HepG2 (cell line): ENCODE measurements around the gene TBX15. TPM values are rescaled to one million over a fixed set of nuclear protein-coding genes. Genes with fewer than 3 reads are reported as not detected.

ENCODE experiments used
- CCDC6 ChIP-seq: sonication (generic); formaldehyde crosslinking; IDR thresholded peaks from 2 replicates; pipeline ENCODE4 v1.8.1; 2022; ENCODE audit warnings: mild to moderate bottlenecking, missing genetic modification reagents, moderate library complexity
- CEBPG ChIP-seq: IDR thresholded peaks from 2 replicates; pipeline ENCODE4 v1.6.1; 2016
- CHD4 ChIP-seq: fragments of 200-600 bp; sonication (generic); IDR thresholded peaks from 2 replicates; pipeline ENCODE4 v1.7.0; 2017; ENCODE audit warnings: mild to moderate bottlenecking, low read length, borderline replicate concordance
- ELF3 ChIP-seq: IDR thresholded peaks from 2 replicates; pipeline ENCODE4 v1.6.1; 2016; ENCODE audit warnings: missing genetic modification reagents, missing compliant biosample characterization
- HNRNPUL1 ChIP-seq: fragments of 200-400 bp; formaldehyde crosslinking; IDR thresholded peaks from 2 replicates; pipeline ENCODE4 v1.6.1; 2017; ENCODE audit warnings: low read depth, mild to moderate bottlenecking, low read length, moderate library complexity
- ISL2 ChIP-seq: sonication (generic); formaldehyde crosslinking; IDR thresholded peaks from 2 replicates; pipeline ENCODE4 v1.5.0; 2020; ENCODE audit warnings: missing genetic modification reagents
- JUN ChIP-seq: sonication (generic); formaldehyde crosslinking; IDR thresholded peaks from 2 replicates; pipeline ENCODE4 v1.4.0; 2020; ENCODE audit warnings: mild to moderate bottlenecking, missing genetic modification reagents
- MIXL1 ChIP-seq: IDR thresholded peaks from 2 replicates; pipeline ENCODE4 v1.6.1; 2016
- NCOA1 ChIP-seq: sonication (generic); formaldehyde crosslinking; IDR thresholded peaks from 2 replicates; pipeline ENCODE4 v1.9.0; 2021; ENCODE audit warnings: missing genetic modification reagents
- SKI ChIP-seq: fragments of 450-650 bp; IDR thresholded peaks from one replicate; pipeline ENCODE4 v1.6.1; 2018; ENCODE audit warnings: mild to moderate bottlenecking; ENCODE audit not compliant: partially characterized antibody
- SOX5 ChIP-seq: IDR thresholded peaks from 2 replicates; pipeline ENCODE4 v1.6.1; 2016; ENCODE audit warnings: borderline replicate concordance
- SP140L ChIP-seq: sonication (generic); formaldehyde crosslinking; IDR thresholded peaks from 2 replicates; pipeline ENCODE4 v1.4.0; 2020; ENCODE audit warnings: missing genetic modification reagents, borderline replicate concordance
- STAG1 ChIP-seq: sonication (generic); formaldehyde crosslinking; IDR thresholded peaks from 2 replicates; pipeline ENCODE4 v1.4.0; 2020; ENCODE audit warnings: missing genetic modification reagents
- THAP11 ChIP-seq: IDR thresholded peaks from 2 replicates; pipeline ENCODE4 v1.6.1; 2016; ENCODE audit warnings: missing biosample characterization, missing genetic modification reagents
- ZNF572 ChIP-seq: sonication (generic); formaldehyde crosslinking; IDR thresholded peaks from 2 replicates; pipeline ENCODE4 v1.5.1; 2020; ENCODE audit warnings: mild to moderate bottlenecking, missing genetic modification reagents
- ZNF605 ChIP-seq: sonication (generic); formaldehyde crosslinking; IDR thresholded peaks from 2 replicates; pipeline ENCODE4 v1.8.0; 2022; ENCODE audit warnings: mild to moderate bottlenecking, missing genetic modification reagents
- ZNF782 ChIP-seq: sonication (generic); formaldehyde crosslinking; IDR thresholded peaks from 2 replicates; pipeline ENCODE4 v1.4.0; 2020; ENCODE audit warnings: missing genetic modification reagents, mild to moderate bottlenecking, borderline replicate concordance
- polyA plus RNA-seq, 8 experiments: library from polyadenylated mRNA; depleted of rRNA in 3 of 8; stranded (reverse) in 7 of 8; unstranded in 1 of 8; fragments of >200 nt; fragmentation: Illumina TruSeq in 4 of 8; extraction: Trizol in 4 of 8; gene quantifications; 2 replicates each; pipeline versions ENCODE4 v1.2.1 to v1.2.3, GENCODE V29; 2011 to 2016; ENCODE audit warnings: low read depth in 4 of 8, missing spikeins in 1 of 8, mixed read lengths in 1 of 8; ENCODE audit not compliant: insufficient read depth in 1 of 8
- total RNA-seq, 5 experiments: library from RNA; depleted of rRNA; stranded (reverse); fragments of >200 nt; fragmentation: Illumina TruSeq; extraction: Trizol; gene quantifications; 2 replicates each; pipeline ENCODE4 v1.2.3, GENCODE V29; 2016; ENCODE audit warnings: low read depth in 1 of 5
- TF ChIP-seq, protein P1 (sequence below): sonication (generic); formaldehyde crosslinking; IDR thresholded peaks from 2 replicates; pipeline ENCODE4 v1.4.0; 2020; ENCODE audit warnings: low read depth, missing genetic modification reagents
- TF ChIP-seq, protein P2 (sequence below): sonication (generic); formaldehyde crosslinking; IDR thresholded peaks from 2 replicates; pipeline ENCODE4 v1.4.0; 2020; ENCODE audit warnings: missing genetic modification reagents
- TF ChIP-seq, protein P3 (sequence below), 2 experiments: sonication (generic) in 1 of 2; formaldehyde crosslinking in 1 of 2; IDR thresholded peaks; 2 replicates each; pipeline versions ENCODE4 v1.4.0 to v1.6.1; 2016 to 2020; ENCODE audit warnings: borderline replicate concordance in 1 of 2, low read depth in 1 of 2, mild to moderate bottlenecking in 1 of 2, missing genetic modification reagents in 1 of 2

Gene TBX15
- total and polyA plus RNA-seq, 2 of the 13 experiments (the other 11 are each of a cell fraction or from before 2014, with no cell fraction given) = 0.42 to 1.9 TPM

DNA sequence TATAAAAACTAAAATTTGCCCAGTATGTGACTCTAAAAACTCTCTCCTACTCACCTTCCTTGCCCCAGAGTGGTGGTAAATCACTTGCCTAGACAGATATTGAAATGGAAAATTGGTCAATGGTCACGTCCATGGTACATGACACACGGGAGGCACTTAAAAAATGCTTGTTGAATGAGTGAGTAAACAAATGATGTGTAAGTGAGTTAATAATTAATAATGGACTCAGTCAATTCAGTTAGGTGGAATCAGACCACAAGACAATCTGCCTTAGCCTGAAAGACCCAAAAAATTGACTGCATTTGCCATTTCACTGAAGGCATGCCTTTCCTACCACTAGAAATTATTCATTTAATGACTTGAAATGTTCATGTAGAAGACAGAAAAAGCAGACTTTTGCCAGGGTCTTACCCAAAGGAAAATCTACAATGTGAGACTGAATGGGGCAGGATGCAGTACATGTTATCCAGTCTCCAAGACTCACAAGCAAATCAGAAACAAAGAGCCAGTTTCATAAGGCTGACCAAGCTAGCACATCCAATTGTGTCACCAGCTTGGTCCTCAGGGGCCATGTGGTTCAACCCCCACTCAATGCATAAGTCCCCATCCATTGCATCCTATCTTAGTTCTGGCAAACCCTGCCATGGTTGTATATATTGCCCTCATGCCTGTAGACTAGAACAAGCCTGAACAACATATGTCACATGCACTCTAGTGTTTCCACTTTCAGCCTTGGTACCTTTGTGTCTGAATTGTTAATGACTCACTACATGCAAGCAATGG, 73.6 kb downstream of the TBX15 start (continued):
- TF ChIP-seq, protein P1, sequence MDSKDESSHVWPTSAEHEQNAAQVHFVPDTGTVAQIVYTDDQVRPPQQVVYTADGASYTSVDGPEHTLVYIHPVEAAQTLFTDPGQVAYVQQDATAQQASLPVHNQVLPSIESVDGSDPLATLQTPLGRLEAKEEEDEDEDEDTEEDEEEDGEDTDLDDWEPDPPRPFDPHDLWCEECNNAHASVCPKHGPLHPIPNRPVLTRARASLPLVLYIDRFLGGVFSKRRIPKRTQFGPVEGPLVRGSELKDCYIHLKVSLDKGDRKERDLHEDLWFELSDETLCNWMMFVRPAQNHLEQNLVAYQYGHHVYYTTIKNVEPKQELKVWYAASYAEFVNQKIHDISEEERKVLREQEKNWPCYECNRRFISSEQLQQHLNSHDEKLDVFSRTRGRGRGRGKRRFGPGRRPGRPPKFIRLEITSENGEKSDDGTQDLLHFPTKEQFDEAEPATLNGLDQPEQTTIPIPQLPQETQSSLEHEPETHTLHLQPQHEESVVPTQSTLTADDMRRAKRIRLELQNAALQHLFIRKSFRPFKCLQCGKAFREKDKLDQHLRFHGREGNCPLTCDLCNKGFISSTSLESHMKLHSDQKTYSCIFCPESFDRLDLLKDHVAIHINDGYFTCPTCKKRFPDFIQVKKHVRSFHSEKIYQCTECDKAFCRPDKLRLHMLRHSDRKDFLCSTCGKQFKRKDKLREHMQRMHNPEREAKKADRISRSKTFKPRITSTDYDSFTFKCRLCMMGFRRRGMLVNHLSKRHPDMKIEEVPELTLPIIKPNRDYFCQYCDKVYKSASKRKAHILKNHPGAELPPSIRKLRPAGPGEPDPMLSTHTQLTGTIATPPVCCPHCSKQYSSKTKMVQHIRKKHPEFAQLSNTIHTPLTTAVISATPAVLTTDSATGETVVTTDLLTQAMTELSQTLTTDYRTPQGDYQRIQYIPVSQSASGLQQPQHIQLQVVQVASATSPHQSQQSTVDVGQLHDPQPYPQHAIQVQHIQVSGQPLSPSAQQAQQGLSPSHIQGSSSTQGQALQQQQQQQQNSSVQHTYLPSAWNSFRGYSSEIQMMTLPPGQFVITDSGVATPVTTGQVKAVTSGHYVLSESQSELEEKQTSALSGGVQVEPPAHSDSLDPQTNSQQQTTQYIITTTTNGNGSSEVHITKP (CRISPR knock-in tag) = 0 out of 2 replicates have a peak, but pooled peaks have one; percentile 46
- TF ChIP-seq MIXL1 (CRISPR knock-in tag) (peak; percentile 92), SKI (peak; percentile 65), HNRNPUL1 (peak; percentile 87), ZNF605 (CRISPR knock-in tag) (no peak), ISL2 (CRISPR knock-in tag) (peak; percentile 40; the same call in 1 of the 2 replicates), JUN (peak; percentile 20; the same call in 1 of the 2 replicates), NCOA1 (CRISPR knock-in tag) (no peak), ELF3 (peak; percentile 43; the same call in 1 of the 2 replicates), SOX5 (CRISPR knock-in tag) (peak; percentile 67; the same call in 1 of the 2 replicates), CEBPG (CRISPR knock-in tag) (peak; percentile 62), CHD4 (0 out of 2 replicates have a peak, but pooled peaks have one; percentile 77), SP140L (CRISPR knock-in tag) (no peak), CCDC6 (no peak; the same call in 1 of the 2 replicates), ZNF572 (CRISPR knock-in tag) (0 out of 2 replicates have a peak, but pooled peaks have one; percentile 39), ZNF782 (CRISPR knock-in tag) (no peak), STAG1 (CRISPR knock-in tag) (no peak), THAP11 (peak; percentile 54; the same call in 1 of the 2 replicates)
- TF ChIP-seq, protein P2, sequence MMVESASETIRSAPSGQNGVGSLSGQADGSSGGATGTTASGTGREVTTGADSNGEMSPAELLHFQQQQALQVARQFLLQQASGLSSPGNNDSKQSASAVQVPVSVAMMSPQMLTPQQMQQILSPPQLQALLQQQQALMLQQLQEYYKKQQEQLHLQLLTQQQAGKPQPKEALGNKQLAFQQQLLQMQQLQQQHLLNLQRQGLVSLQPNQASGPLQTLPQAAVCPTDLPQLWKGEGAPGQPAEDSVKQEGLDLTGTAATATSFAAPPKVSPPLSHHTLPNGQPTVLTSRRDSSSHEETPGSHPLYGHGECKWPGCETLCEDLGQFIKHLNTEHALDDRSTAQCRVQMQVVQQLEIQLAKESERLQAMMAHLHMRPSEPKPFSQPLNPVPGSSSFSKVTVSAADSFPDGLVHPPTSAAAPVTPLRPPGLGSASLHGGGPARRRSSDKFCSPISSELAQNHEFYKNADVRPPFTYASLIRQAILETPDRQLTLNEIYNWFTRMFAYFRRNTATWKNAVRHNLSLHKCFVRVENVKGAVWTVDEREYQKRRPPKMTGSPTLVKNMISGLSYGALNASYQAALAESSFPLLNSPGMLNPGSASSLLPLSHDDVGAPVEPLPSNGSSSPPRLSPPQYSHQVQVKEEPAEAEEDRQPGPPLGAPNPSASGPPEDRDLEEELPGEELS (CRISPR knock-in tag) = peak; percentile 75; the same call in 1 of the 2 replicates
- TF ChIP-seq, protein P3, sequence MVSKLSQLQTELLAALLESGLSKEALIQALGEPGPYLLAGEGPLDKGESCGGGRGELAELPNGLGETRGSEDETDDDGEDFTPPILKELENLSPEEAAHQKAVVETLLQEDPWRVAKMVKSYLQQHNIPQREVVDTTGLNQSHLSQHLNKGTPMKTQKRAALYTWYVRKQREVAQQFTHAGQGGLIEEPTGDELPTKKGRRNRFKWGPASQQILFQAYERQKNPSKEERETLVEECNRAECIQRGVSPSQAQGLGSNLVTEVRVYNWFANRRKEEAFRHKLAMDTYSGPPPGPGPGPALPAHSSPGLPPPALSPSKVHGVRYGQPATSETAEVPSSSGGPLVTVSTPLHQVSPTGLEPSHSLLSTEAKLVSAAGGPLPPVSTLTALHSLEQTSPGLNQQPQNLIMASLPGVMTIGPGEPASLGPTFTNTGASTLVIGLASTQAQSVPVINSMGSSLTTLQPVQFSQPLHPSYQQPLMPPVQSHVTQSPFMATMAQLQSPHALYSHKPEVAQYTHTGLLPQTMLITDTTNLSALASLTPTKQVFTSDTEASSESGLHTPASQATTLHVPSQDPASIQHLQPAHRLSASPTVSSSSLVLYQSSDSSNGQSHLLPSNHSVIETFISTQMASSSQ (IDR thresholded peaks at IDR 0.05; ENCODE audit: low read depth) = peak; percentile 96
- TF ChIP-seq, protein P3 (CRISPR knock-in tag; IDR thresholded peaks at IDR 0.05; ENCODE audit: borderline replicate concordance) = peak; percentile 96
